ENCODE measurements around the gene PRCC. TPM values are rescaled to one million over a fixed set of nuclear protein-coding genes. Genes with fewer than 3 reads are reported as not detected.

PRCC gene
- total and polyA plus RNA-seq, 2 of the 13 experiments (the other 11 are each of a cell fraction or from before 2014, with no cell fraction given): 24.2 to 40.5 TPM

DNA sequence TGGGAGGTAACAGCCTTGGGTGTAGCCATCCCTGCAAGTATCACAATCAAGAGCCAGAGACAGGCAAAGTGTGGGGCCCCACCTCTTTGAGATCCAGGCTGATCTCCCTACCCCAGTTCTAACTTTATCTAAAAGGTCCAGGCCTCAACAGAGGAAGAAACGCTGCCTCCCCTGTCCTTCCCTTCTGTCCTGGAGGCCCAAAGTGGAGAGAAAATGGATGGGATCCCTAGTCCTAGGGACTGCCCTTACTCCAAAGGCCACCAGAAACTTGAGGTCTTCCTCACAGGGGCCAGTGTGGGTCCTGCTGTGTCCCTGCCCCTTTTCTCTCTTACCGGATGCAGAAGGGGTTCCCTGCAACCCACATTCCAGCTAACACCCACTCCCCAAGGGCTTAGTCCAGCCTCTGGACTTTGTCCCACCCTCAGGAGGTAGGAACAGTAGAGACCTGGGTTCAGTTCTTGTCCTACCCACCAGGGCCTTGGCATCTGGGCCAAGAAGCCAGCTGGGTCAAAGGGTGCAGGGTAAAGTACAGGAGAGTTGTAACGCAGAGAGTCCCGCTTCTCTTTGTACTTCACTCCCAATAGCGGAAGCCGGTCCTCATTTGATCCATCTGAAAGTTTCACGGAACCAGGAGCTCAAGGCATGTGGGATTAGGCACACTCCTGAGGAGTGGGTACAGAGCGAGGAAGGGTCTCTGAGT is 17.8 kb upstream of the PRCC start (continued):
- TF ChIP-seq, protein P1, sequence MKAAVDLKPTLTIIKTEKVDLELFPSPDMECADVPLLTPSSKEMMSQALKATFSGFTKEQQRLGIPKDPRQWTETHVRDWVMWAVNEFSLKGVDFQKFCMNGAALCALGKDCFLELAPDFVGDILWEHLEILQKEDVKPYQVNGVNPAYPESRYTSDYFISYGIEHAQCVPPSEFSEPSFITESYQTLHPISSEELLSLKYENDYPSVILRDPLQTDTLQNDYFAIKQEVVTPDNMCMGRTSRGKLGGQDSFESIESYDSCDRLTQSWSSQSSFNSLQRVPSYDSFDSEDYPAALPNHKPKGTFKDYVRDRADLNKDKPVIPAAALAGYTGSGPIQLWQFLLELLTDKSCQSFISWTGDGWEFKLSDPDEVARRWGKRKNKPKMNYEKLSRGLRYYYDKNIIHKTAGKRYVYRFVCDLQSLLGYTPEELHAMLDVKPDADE (CRISPR knock-in tag; IDR thresholded peaks at IDR 0.05): no peak
- TF ChIP-seq ZNF18 (CRISPR knock-in tag; IDR thresholded peaks at IDR 0.05; ENCODE audit: insufficient replicate concordance) (no peak), RFX3 (CRISPR knock-in tag; IDR thresholded peaks at IDR 0.05) (no peak), ZNF207 (IDR thresholded peaks at IDR 0.05; ENCODE audit: borderline replicate concordance) (no peak), E2F5 (CRISPR knock-in tag; conservative IDR thresholded peaks at IDR 0.05) (no peak), JUN (CRISPR knock-in tag; IDR thresholded peaks at IDR 0.05) (0 out of 2 replicates have a peak, but pooled peaks have one; percentile 38), KDM4B (CRISPR knock-in tag; IDR thresholded peaks at IDR 0.05) (no peak), ZNF615 (CRISPR knock-in tag; IDR thresholded peaks at IDR 0.05; ENCODE audit: borderline replicate concordance) (no peak), ZNF292 (CRISPR knock-in tag; IDR thresholded peaks at IDR 0.05; ENCODE audit: borderline replicate concordance, low read depth) (no peak), ETV6 (CRISPR knock-in tag; conservative IDR thresholded peaks at IDR 0.05) (no peak), KDM3A (CRISPR knock-in tag; IDR thresholded peaks at IDR 0.05; ENCODE audit: low read depth) (no peak)
- TF ChIP-seq, protein P2, sequence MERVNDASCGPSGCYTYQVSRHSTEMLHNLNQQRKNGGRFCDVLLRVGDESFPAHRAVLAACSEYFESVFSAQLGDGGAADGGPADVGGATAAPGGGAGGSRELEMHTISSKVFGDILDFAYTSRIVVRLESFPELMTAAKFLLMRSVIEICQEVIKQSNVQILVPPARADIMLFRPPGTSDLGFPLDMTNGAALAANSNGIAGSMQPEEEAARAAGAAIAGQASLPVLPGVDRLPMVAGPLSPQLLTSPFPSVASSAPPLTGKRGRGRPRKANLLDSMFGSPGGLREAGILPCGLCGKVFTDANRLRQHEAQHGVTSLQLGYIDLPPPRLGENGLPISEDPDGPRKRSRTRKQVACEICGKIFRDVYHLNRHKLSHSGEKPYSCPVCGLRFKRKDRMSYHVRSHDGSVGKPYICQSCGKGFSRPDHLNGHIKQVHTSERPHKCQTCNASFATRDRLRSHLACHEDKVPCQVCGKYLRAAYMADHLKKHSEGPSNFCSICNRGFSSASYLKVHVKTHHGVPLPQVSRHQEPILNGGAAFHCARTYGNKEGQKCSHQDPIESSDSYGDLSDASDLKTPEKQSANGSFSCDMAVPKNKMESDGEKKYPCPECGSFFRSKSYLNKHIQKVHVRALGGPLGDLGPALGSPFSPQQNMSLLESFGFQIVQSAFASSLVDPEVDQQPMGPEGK (CRISPR knock-in tag; IDR thresholded peaks at IDR 0.05): peak; percentile 53; the same call in 1 of the 2 replicates
- TF ChIP-seq, protein P3, sequence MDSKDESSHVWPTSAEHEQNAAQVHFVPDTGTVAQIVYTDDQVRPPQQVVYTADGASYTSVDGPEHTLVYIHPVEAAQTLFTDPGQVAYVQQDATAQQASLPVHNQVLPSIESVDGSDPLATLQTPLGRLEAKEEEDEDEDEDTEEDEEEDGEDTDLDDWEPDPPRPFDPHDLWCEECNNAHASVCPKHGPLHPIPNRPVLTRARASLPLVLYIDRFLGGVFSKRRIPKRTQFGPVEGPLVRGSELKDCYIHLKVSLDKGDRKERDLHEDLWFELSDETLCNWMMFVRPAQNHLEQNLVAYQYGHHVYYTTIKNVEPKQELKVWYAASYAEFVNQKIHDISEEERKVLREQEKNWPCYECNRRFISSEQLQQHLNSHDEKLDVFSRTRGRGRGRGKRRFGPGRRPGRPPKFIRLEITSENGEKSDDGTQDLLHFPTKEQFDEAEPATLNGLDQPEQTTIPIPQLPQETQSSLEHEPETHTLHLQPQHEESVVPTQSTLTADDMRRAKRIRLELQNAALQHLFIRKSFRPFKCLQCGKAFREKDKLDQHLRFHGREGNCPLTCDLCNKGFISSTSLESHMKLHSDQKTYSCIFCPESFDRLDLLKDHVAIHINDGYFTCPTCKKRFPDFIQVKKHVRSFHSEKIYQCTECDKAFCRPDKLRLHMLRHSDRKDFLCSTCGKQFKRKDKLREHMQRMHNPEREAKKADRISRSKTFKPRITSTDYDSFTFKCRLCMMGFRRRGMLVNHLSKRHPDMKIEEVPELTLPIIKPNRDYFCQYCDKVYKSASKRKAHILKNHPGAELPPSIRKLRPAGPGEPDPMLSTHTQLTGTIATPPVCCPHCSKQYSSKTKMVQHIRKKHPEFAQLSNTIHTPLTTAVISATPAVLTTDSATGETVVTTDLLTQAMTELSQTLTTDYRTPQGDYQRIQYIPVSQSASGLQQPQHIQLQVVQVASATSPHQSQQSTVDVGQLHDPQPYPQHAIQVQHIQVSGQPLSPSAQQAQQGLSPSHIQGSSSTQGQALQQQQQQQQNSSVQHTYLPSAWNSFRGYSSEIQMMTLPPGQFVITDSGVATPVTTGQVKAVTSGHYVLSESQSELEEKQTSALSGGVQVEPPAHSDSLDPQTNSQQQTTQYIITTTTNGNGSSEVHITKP (CRISPR knock-in tag; IDR thresholded peaks at IDR 0.05; ENCODE audit: low read depth): no peak
